GM23248 (cell line): Measurements from ENCODE around the gene SLC36A2.

Experiments
- EZH2 ChIP-seq: fragments of 200-600 bp; sonication (generic); IDR thresholded peaks from 2 replicates; pipeline ENCODE4 v1.6.1; 2018; ENCODE audit warnings: antibody characterized with exemption, mild to moderate bottlenecking; ENCODE audit not compliant: insufficient read depth, poor library complexity, severe bottlenecking
- EZH2phosphoT487 ChIP-seq: fragments of 200-600 bp; sonication (generic); IDR thresholded peaks from 2 replicates; pipeline ENCODE4 v1.6.1; 2018; ENCODE audit warnings: antibody characterized with exemption, moderate library complexity, mild to moderate bottlenecking, low read depth; ENCODE audit not compliant: insufficient read depth

GRCh38 chr5:151280443-151280842 lies 66.9 kb downstream of the SLC36A2 start:
- TF ChIP-seq EZH2 = no peak
- no peak for TF ChIP-seq EZH2phosphoT487
